GM08714 (cell line): ENCODE data around the gene SOX2.

Source experiments
- H3K4me3 ChIP-seq: fragments of 200-500 bp; sonication (Bioruptor generic); 2 replicates; pipeline ENCODE4 v1.5.1; 2014; ENCODE audit warnings: mild to moderate bottlenecking, low read length, inconsistent platforms
- ZNF274 ChIP-seq: IDR thresholded peaks from 2 replicates; pipeline ENCODE4 v1.6.1; 2012; ENCODE audit warnings: mild to moderate bottlenecking, low read depth, low read length

Gene SOX2

DNA sequence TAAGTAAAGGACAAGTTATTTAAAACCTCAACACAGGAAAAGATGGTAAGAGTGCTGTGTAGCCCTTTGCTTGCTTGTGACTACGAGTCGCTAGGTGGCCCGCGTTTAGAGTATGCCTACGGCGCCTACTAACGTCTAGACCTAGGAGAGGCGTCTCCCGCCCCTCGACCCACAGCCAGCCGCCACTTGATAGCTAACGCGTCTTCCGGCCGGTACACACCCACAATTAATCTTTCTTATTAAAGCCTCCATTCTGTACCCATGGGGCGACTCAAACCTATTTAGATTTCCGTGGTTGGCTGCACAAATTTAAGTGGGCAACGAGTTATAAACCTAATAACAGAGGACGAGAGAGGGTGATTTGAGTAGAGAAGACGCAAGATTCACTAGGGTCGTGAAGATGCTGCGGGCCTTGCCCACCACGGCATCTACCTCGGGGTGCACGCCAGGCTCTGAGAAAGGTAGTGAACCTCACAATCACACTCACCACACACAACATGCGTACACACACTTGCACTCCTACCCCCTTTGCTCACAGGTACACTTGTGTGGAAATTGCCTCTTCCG lies 12.0 kb downstream of the SOX2 start:
- no peak for TF ChIP-seq ZNF274
- no peak overlapping the region for H3K4me3 ChIP-seq

DNA sequence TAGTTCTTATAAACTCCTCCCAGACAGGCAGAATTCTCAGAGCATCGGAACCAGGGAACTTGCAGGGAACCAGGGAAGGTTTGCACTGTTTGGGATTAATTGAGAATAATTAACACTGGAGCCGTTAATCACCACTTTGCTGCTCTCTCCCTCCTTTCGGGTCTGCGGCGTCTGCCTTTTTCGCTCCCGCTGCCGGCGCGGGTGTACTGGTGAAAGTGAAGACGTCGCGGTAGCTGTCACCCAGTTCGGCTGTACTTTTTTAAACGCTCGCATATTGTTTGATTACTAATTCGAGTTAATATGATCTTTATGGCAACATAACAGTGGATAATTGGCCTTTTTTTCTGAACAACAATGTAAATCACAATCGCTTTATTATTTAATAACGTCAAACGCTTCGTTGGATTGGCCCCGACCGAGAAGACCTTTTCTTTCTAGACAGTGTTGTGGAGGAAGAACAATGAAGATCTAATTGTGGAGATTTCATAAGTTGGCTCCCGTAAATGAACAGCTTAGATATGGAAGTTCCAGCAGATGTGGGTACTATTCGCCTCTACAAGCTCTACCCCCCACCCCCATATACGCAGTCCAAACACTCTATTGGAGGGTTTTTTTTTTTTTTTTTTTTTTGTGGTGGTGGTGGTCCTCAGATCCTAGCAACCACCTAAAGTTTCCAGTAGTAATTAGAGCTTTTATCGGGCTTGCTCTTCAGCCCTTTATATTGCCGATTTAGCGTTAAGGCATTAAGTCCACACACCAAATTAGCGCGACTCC lies 12.7 kb downstream of the SOX2 start:
- H3K4me3 ChIP-seq, result no peak overlapping the region
- no peak for TF ChIP-seq ZNF274

GRCh38 chr3:181725131-181725731 lies 13.5 kb downstream of the SOX2 start:
- TF ChIP-seq ZNF274, result no peak
- no peak overlapping the region for H3K4me3 ChIP-seq

GRCh38 chr3:181725830-181726229 lies 14.1 kb downstream of the SOX2 start:
- no peak for TF ChIP-seq ZNF274
- no peak overlapping the region for H3K4me3 ChIP-seq

GRCh38 chr3:181726351-181727330 lies 14.9 kb downstream of the SOX2 start:
- H3K4me3 ChIP-seq, result peak overlapping the region; percentile 45; the same call in 1 of the 2 replicates
- no peak for TF ChIP-seq ZNF274

DNA sequence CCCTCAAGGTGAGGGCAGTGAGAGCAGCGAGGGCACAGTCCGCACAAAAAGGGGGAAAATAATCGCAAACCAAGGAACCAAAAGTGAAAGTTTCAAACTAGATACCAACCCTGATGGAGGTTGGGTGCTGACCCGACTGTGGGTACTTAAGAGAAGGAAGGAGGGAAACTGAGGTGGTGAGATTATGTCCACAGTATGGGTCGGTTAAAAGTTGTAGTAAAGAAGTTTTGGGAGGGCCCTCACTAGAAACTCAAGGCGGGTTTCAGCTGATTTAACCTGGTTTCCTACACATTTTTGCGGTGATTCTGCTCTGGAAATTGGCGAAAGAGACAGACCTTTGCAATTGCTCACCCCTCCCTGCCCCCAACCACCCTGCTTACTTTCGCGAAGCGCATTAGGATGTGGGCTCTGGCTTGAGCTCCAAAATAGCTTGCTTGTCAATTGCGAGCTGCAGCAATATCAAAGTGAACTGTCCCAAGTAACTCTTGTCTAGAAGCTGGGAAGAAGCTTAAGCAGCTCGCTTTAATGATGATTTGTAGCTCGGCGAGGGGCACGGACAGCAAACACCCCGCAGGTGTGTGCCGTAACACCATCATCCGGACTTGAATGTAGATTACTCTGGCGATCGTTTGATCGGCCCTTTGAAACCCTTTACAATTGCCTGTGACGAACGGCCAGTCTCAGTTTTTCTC lies 15.8 kb downstream of the SOX2 start:
- peak overlapping the region; percentile 45; the same call in 1 of the 2 replicates for H3K4me3 ChIP-seq
- TF ChIP-seq ZNF274, result no peak

- H3K4me3 ChIP-seq, result no peak overlapping the region
- TF ChIP-seq ZNF274, result no peak
Observed at GRCh38 chr3:181728470-181729340, 17.0 kb downstream of the SOX2 start.

GRCh38 chr3:181729341-181729869 lies 17.7 kb downstream of the SOX2 start:
- H3K4me3 ChIP-seq, result no peak overlapping the region
- no peak for TF ChIP-seq ZNF274

DNA sequence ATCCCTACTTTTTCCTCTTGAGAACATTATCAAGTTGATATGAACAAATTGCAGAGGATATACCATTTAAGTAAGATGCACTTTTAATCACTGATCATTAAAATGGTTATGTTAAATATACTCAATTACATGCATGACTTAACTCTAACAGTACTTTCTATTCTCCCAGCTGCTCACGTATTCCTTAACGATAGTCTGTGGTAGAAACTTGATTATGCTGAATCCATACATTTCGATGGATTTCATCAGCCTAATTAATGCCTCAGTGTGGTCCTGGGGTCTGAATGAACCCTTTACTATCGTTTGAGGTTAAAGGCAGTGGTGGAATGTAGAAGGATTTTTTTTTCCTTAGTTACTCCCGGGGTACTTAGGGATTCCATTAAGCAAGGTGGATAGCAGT lies 18.6 kb downstream of the SOX2 start:
- H3K4me3 ChIP-seq, result no peak overlapping the region
- TF ChIP-seq ZNF274, result no peak

DNA sequence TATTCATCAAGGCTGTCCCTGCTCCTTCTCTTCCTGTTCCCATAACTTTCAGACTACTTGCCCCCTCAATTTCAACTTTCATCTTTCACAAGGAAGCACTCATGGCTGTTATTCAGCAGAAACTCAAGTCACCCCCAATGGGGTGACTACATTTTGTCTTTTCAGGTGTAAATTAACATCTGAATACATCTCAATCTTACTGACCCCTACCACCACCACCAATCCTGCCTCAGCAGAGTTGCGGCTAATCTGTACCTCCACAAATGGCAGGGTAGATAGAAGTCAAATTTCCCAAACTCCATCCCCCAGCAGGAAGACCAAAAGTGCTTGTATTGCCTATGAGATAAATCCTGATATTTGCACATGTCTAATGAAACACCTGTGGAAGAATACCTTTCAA lies 19.2 kb downstream of the SOX2 start:
- TF ChIP-seq ZNF274, result no peak
- no peak overlapping the region for H3K4me3 ChIP-seq

GRCh38 chr3:181735911-181736310 lies 24.2 kb downstream of the SOX2 start:
- no peak for TF ChIP-seq ZNF274
- H3K4me3 ChIP-seq, result no peak overlapping the region

DNA sequence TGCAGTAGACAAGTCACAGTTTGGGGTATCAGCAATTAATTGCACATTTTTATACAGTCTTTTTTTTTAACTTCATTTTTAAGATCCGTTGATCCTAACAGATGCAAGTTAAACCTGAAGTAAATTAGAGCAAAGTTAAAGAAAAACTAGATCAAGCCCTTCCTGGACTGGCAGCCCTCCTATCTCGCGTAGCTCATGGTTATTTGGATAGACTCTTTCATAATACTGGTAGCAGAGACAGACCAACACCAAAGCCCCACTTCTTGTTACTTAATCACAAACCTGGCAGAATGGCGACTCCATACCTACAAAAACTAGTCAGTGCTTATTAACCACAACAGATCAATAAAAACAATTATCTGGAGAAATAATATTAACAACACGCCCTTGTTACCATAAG lies 26.8 kb downstream of the SOX2 start:
- no peak for TF ChIP-seq ZNF274
- H3K4me3 ChIP-seq, result no peak overlapping the region
